CD8-positive, alpha-beta memory T cell (primary cell): ENCODE measurements around the gene HDAC9. TPM values are rescaled to one million over a fixed set of nuclear protein-coding genes. Genes with fewer than 3 reads are reported as not detected.
A peak's percentile ranks its signal among the peaks of the same experiment; 100 is the strongest.

ENCODE experiments used
- CTCF ChIA-PET: fragments of 350-600 bp; sonication (Branson Sonifier 250); formaldehyde crosslinking; loops from one replicate; lab custom pipeline; 2021; ENCODE audit warnings: antibody characterized with exemption; lab: Charles Lee
- POLR2A ChIA-PET: fragments of 350-600 bp; sonication (Branson Sonifier 250); formaldehyde crosslinking; loops from one replicate; lab custom pipeline; 2021; ENCODE audit warnings: antibody characterized with exemption; lab: Charles Lee
- DNase-seq, 5 donors: peaks; one replicate each; pipeline versions ENCODE4 v3.0.0 to v3.0.0-alpha.2; 2020 to 2022; ENCODE audit warnings: mixed read lengths in 1 of 5
- H3K27ac ChIP-seq: one replicate; pipeline ENCODE4 v1.7.0; 2013; ENCODE audit warnings: low read depth, mild to moderate bottlenecking, low read length, moderate library complexity
- H3K27me3 ChIP-seq: 2 replicates; pipeline ENCODE4 v1.7.0; 2013; ENCODE audit warnings: low read length, mild to moderate bottlenecking; ENCODE audit not compliant: insufficient read depth, poor library complexity, severe bottlenecking
- H3K36me3 ChIP-seq: 2 replicates; pipeline ENCODE4 v1.7.0; 2013; ENCODE audit warnings: mild to moderate bottlenecking, low read length, moderate library complexity; ENCODE audit not compliant: insufficient read depth
- H3K4me1 ChIP-seq: 2 replicates; pipeline ENCODE4 v1.7.0; 2013; ENCODE audit warnings: mild to moderate bottlenecking, low read length, moderate library complexity; ENCODE audit not compliant: insufficient read depth
- H3K4me3 ChIP-seq: 2 replicates; pipeline ENCODE4 v1.7.0; 2013; ENCODE audit warnings: mild to moderate bottlenecking, low read length
- H3K9me3 ChIP-seq: 2 replicates; pipeline ENCODE4 v1.7.0; 2013; ENCODE audit warnings: mild to moderate bottlenecking, low read length
- H3K27ac Mint-ChIP-seq, 8 donors: one replicate each; pipeline ENCODE4 v1.8.0; 2020 to 2021; ENCODE audit warnings: mixed read lengths in 8 of 8, mild to moderate bottlenecking in 6 of 8, inconsistent platforms in 3 of 8, moderate library complexity in 3 of 8
- H3K27me3 Mint-ChIP-seq, 2 donors: one replicate each; pipeline ENCODE4 v1.8.0; 2020 to 2021; ENCODE audit warnings: mixed read lengths in 2 of 2, mild to moderate bottlenecking in 1 of 2, moderate library complexity in 1 of 2
- H3K36me3 Mint-ChIP-seq, 3 donors: one replicate each; pipeline ENCODE4 v1.8.0; 2020 to 2021; ENCODE audit warnings: mixed read lengths in 3 of 3, inconsistent platforms in 1 of 3, mild to moderate bottlenecking in 1 of 3
- H3K4me1 Mint-ChIP-seq, 3 donors: one replicate each; pipeline ENCODE4 v1.8.0; 2020 to 2021; ENCODE audit warnings: mixed read lengths in 3 of 3, inconsistent platforms in 1 of 3, mild to moderate bottlenecking in 1 of 3
- H3K4me3 Mint-ChIP-seq, 7 donors: one replicate each; pipeline ENCODE4 v1.8.0; 2020 to 2021; ENCODE audit warnings: mixed read lengths in 7 of 7, mild to moderate bottlenecking in 6 of 7, moderate library complexity in 4 of 7, inconsistent platforms in 2 of 7
- H3K9me3 Mint-ChIP-seq, 5 donors: one replicate each; pipeline ENCODE4 v1.8.0; 2020 to 2022; ENCODE audit warnings: mixed read lengths in 5 of 5, mild to moderate bottlenecking in 3 of 5, moderate library complexity in 2 of 5, inconsistent platforms in 1 of 5
- polyA plus RNA-seq: library from polyadenylated mRNA; unstranded; fragments of 300-500 nt; fragmentation: Illumina TruSeq; gene quantifications from one replicate; pipeline ENCODE4 v1.2.3, GENCODE V29; 2021
- total RNA-seq, 2 experiments: library from RNA; stranded (reverse); gene quantifications; one replicate each; pipeline ENCODE4 v1.2.3, GENCODE V29; 2021

HDAC9 gene
- total and polyA plus RNA-seq, 3 experiments from 2014 or later, result 2.5 to 5.0 (median 3.2) TPM

DNA sequence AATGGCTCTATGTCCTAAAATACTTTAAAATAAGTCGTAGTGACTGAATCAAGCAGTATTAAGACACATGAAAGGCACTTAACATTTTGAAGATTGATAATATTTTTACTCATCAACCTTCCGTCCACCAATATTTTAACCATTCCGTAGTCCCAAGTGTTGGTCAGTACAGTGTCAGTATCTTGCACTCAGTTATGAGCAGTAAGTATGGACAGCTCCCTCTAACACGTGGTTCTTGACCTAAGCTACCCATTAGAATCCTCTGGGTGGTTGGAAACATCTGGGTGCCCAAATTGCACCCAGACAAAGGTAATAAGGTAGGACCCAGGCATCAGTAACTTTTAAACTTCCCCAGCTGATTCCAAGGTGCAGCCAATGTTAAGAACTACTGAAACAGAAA is 260.2 kb downstream of the HDAC9 start:
- H3K36me3 ChIP-seq, result no peaks in the 10 kb centered on the region
- no peaks in the 10 kb centered on the region for H3K9me3 ChIP-seq
- peaks cover 0 to 2% (median 0%) of the 10 kb centered on the region in 5 donors for H3K9me3 Mint-ChIP-seq
- CTCF ChIA-PET, result no interaction called here
- H3K4me1 Mint-ChIP-seq, result no peaks in the 10 kb centered on the region
- no peaks in the 10 kb centered on the region for H3K27me3 Mint-ChIP-seq
- no peak overlapping the region for H3K4me3 Mint-ChIP-seq
- POLR2A ChIA-PET, result no interaction called here
- no peaks in the 10 kb centered on the region for H3K36me3 Mint-ChIP-seq
- no peak overlapping the region for H3K4me3 ChIP-seq
- H3K27me3 ChIP-seq, result no peaks in the 10 kb centered on the region
- DNase-seq, result no peak
- H3K27ac Mint-ChIP-seq, result no peak overlapping the region
- no peaks in the 10 kb centered on the region for H3K4me1 ChIP-seq
- H3K27ac ChIP-seq, result no peak overlapping the region

DNA sequence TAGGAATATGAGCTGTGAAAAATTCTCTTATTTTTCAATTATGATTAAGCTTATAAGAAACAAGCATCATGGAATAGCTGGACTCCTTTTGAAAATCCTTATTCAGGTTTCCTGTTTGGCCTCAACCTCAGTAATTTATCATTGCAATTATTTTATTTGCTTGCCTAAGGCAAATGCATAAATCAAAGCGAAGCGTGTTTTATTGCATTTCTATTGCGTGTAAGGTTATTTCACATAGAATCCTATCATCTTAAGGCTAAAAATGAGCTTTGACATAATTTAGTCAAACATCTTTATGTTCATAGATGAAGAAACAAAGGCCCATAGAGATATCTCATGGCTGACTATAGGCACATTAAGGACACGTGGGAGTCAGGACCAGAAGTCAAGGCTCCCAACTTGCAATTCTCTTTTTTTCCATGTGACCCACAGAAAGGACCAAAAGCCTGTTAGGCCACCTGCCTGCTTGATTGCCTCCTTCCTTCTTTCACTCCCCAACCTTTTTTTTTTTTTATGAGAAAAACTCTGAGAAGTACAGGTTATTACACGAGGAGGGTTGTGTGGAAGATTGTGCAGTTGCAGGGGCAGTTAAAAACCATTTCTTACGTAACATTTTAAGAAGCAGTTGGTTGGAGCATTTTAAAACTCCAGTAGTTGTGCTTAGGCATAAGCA is 261.0 kb downstream of the HDAC9 start:
- H3K27me3 Mint-ChIP-seq, result no peaks in the 10 kb centered on the region
- H3K27ac Mint-ChIP-seq, result no peak overlapping the region
- no peaks in the 10 kb centered on the region for H3K4me1 Mint-ChIP-seq

GRCh38 chr7:18760046-18760445 is 264.5 kb downstream of the HDAC9 start:
- no peaks in the 10 kb centered on the region for H3K4me1 Mint-ChIP-seq
- H3K4me3 Mint-ChIP-seq, result no peak overlapping the region
- no peaks in the 10 kb centered on the region for H3K9me3 ChIP-seq
- H3K36me3 Mint-ChIP-seq, result no peaks in the 10 kb centered on the region
- peaks cover 0 to 4% (median 0%) of the 10 kb centered on the region in 5 donors for H3K9me3 Mint-ChIP-seq
- no peaks in the 10 kb centered on the region for H3K27me3 ChIP-seq
- H3K27ac Mint-ChIP-seq, result no peak overlapping the region
- ChIA-PET CTCF (no interaction called here), POLR2A (no interaction called here)
- no peak overlapping the region for H3K4me3 ChIP-seq
- H3K27ac ChIP-seq, result no peak overlapping the region
- H3K4me1 ChIP-seq, result no peaks in the 10 kb centered on the region
- no peaks in the 10 kb centered on the region for H3K36me3 ChIP-seq
- H3K27me3 Mint-ChIP-seq, result no peaks in the 10 kb centered on the region
- DNase-seq, result no peak

More for the DNA sequence above, 261.0 kb downstream of the HDAC9 start:
- no peaks in the 10 kb centered on the region for H3K36me3 Mint-ChIP-seq
- peaks cover 0 to 2% (median 0%) of the 10 kb centered on the region in 5 donors for H3K9me3 Mint-ChIP-seq
- no peak for DNase-seq
- H3K4me1 ChIP-seq, result no peaks in the 10 kb centered on the region
- no peaks in the 10 kb centered on the region for H3K27me3 ChIP-seq
- H3K36me3 ChIP-seq, result no peaks in the 10 kb centered on the region
- no peak overlapping the region for H3K4me3 ChIP-seq
- no peak overlapping the region for H3K27ac ChIP-seq
- H3K9me3 ChIP-seq, result no peaks in the 10 kb centered on the region
- ChIA-PET CTCF (no interaction called here), POLR2A (no interaction called here)
- H3K4me3 Mint-ChIP-seq, result no peak overlapping the region

DNA sequence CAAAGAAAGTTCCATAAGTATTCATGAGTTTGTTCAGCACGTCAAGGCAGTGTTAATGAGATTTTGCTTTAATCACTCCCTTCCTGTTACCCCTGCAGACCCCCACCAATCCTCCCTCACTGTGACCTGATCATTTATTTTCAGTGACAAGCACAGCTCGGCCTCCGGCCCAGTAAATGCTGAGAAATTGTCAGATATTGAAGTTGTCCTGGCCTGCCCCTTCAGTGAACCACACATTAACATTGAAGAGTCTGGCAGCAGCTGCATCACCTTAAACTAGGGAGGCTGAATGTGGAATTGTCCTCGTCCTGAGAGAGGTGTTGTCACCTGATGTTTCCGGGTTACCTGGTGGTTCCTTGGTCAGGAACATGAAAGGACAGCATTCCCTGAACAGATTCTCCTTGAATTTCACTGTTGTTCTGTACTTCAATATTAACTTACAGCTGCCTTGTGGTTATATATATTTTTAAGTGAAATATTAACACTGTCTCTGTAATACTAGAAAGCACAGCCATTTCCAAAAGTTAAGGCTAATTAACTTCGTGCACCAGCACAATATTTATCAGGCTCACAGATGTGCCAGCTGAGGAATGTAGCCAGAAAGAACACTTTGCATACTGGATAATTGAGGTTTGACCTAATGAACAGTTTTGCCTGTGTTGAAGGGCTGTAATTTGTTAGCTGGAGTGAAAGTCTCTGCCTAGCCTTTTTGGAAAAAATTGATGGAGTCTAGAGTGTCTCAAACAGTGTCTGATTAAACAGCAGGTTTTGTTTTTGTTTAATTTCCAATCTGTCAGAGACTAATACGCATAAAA is 265.3 kb downstream of the HDAC9 start:
- Mint-ChIP-seq H3K27me3 (no peaks in the 10 kb centered on the region), H3K27ac (no peak overlapping the region), H3K4me1 (no peaks in the 10 kb centered on the region), H3K4me3 (no peak overlapping the region), H3K9me3 (peaks cover 0 to 4% (median 0%) of the 10 kb centered on the region in 5 donors), H3K36me3 (no peaks in the 10 kb centered on the region)
- H3K4me1 ChIP-seq, result no peaks in the 10 kb centered on the region
- ChIA-PET CTCF (no interaction called here), POLR2A (no interaction called here)
- DNase-seq, result no peak
- no peak overlapping the region for H3K27ac ChIP-seq
- no peaks in the 10 kb centered on the region for H3K9me3 ChIP-seq
- H3K27me3 ChIP-seq, result no peaks in the 10 kb centered on the region
- H3K36me3 ChIP-seq, result no peaks in the 10 kb centered on the region
- H3K4me3 ChIP-seq, result no peak overlapping the region

- Mint-ChIP-seq H3K4me3 (no peak overlapping the region), H3K4me1 (no peaks in the 10 kb centered on the region), H3K27me3 (no peaks in the 10 kb centered on the region), H3K27ac (peak overlapping the region in 1 of 8 donors; percentile 69), H3K36me3 (no peaks in the 10 kb centered on the region), H3K9me3 (peaks cover 0 to 4% (median 0%) of the 10 kb centered on the region in 5 donors)
- H3K27ac ChIP-seq, result no peak overlapping the region
- CTCF ChIA-PET, result no interaction called here
- POLR2A ChIA-PET, result no interaction called here
- no peak overlapping the region for H3K4me3 ChIP-seq
- H3K4me1 ChIP-seq, result no peaks in the 10 kb centered on the region
- no peaks in the 10 kb centered on the region for H3K9me3 ChIP-seq
- no peaks in the 10 kb centered on the region for H3K36me3 ChIP-seq
- no peaks in the 10 kb centered on the region for H3K27me3 ChIP-seq
- no peak for DNase-seq
Measured at GRCh38 chr7:18762189-18762588, 266.6 kb downstream of the HDAC9 start.

DNA sequence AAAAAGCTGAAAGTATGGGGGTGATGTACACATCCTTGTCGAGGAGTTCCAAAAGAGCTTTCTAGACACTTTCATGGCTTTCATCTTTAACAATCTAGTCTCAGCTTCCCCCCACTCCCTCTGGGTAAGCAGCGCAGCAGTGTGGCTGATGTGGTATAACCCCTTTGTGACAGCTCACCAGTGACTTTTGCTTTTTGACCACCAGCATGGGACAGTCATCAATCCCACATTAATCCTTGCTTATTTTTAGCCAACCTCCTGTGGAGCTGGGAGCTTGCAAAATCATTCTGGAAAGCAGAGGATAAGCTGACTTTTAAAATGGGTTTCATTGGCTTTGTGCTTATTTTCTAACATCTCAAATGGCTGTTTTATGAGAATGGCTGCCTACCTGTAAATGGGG is 272.7 kb downstream of the HDAC9 start:
- Histone ChIP-seq H3K4me1 (no peaks in the 10 kb centered on the region), H3K27ac (no peak overlapping the region), H3K36me3 (no peaks in the 10 kb centered on the region), H3K27me3 (no peaks in the 10 kb centered on the region), H3K9me3 (no peaks in the 10 kb centered on the region), H3K4me3 (no peak overlapping the region)
- no peaks in the 10 kb centered on the region for H3K27me3 Mint-ChIP-seq
- POLR2A ChIA-PET, result no interaction called here
- no peaks in the 10 kb centered on the region for H3K36me3 Mint-ChIP-seq
- H3K4me3 Mint-ChIP-seq, result no peak overlapping the region
- DNase-seq, result no peak
- H3K9me3 Mint-ChIP-seq, result peaks cover 0 to 2% (median 0%) of the 10 kb centered on the region in 5 donors
- CTCF ChIA-PET, result no interaction called here
- no peaks in the 10 kb centered on the region for H3K4me1 Mint-ChIP-seq
- no peak overlapping the region for H3K27ac Mint-ChIP-seq

- Histone ChIP-seq H3K9me3 (no peaks in the 10 kb centered on the region), H3K36me3 (no peaks in the 10 kb centered on the region), H3K27me3 (no peaks in the 10 kb centered on the region), H3K4me3 (no peak overlapping the region), H3K27ac (no peak overlapping the region), H3K4me1 (no peaks in the 10 kb centered on the region)
- POLR2A ChIA-PET, result no interaction called here
- H3K27me3 Mint-ChIP-seq, result no peaks in the 10 kb centered on the region
- no peak overlapping the region for H3K27ac Mint-ChIP-seq
- peaks cover 0 to 2% (median 0%) of the 10 kb centered on the region in 5 donors for H3K9me3 Mint-ChIP-seq
- no peak for DNase-seq
- CTCF ChIA-PET, result no interaction called here
- H3K4me1 Mint-ChIP-seq, result no peaks in the 10 kb centered on the region
- no peaks in the 10 kb centered on the region for H3K36me3 Mint-ChIP-seq
- H3K4me3 Mint-ChIP-seq, result no peak overlapping the region
Measured at GRCh38 chr7:18770154-18770811, 274.7 kb downstream of the HDAC9 start.

DNA sequence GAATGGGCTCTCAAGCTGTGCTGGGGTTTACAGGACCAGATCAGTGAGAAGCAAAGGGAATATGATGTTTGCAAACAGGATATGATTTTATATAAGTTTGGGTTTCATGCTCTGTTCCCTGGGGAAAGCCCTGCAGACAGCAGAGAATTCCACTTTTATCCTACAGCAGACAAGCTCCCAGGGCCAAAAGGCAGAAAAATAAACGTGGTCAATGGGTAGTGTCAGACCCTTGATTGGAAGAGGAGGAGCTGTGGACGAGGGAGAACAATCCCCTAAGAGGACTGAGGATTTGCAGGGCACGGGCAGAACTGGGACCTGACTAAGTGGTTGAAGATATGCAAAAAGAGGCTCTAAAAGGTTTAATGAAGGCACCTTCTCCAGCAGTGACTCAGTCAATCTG is 275.3 kb downstream of the HDAC9 start:
- Mint-ChIP-seq H3K4me1 (no peaks in the 10 kb centered on the region), H3K27ac (no peak overlapping the region), H3K27me3 (no peaks in the 10 kb centered on the region), H3K4me3 (no peak overlapping the region), H3K9me3 (peaks cover 0 to 2% (median 0%) of the 10 kb centered on the region in 5 donors), H3K36me3 (no peaks in the 10 kb centered on the region)
- no peak for DNase-seq
- Histone ChIP-seq H3K27ac (no peak overlapping the region), H3K36me3 (no peaks in the 10 kb centered on the region), H3K4me1 (no peaks in the 10 kb centered on the region), H3K9me3 (no peaks in the 10 kb centered on the region), H3K27me3 (no peaks in the 10 kb centered on the region), H3K4me3 (no peak overlapping the region)
- POLR2A ChIA-PET, result no interaction called here
- CTCF ChIA-PET, result no interaction called here
